ENCODE data around the gene APMAP.
A peak's percentile ranks its signal among the peaks of the same experiment; 100 is the strongest.
"Not testable (repeated sequence)": the region's sequence is repeated elsewhere in the genome, so short reads cannot be mapped to it uniquely, and the experiment has no call there.

APMAP gene

DNA sequence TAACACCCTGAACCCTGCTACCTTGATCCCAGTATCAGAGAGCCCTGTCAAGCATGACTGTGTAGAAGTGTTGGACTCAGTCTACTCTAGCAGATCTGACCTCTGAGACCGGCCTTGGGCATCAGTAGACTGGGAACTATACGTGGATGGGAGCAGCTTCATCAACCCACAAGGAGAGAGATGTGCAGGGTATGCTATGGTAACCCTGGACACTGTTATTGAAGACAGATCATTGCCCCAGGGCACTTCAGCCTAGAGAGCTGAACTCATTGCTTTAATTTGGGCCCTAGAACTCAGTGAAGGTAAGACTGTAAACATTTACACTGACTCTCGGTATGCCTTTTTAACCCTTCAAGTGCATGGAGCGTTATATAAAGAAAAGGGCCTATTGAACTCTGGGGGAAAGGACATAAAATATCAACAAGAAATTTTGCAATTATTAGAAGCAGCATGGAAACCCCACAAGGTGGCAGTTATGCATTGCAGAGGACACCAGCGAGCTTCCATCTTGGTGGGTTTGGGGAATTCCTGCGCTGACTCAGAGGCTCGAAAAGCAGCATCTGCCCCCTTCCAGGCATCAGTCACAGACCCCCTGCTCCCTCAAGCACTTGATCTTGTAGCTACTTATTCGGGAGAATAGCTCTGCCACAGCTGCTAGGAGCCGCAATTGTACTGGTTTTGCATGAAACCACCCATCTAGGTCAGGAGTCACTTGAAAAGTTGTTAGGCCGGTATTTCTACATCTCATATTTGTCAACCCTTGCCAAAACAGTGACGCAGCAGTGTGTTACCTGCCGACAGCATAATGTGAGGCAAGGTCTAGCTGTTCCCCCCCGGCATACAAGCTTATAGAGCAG is 62.5 kb downstream of the APMAP start:
- not testable (repeated sequence) for DNase-seq

DNA sequence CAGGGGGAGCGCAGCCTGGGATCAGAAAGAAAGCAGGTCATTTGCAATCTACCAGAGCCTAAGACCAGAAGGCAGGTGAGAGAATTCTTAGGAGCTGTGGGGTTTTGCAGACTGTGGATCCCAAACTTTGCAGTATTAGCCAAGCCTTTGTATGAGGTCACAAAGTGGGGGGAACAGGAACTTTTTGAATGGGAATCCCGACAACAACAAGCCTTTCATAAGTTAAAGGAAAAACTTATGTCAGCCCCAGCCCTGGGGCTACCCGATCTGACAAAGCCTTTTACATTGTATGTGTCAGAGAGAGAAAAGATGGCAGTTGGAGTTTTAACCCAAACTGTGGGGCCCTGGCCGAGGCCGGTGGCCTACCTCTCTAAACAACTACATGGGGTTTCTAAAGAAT is 63.3 kb downstream of the APMAP start:
- DNase-seq, result not testable (repeated sequence)

DNA sequence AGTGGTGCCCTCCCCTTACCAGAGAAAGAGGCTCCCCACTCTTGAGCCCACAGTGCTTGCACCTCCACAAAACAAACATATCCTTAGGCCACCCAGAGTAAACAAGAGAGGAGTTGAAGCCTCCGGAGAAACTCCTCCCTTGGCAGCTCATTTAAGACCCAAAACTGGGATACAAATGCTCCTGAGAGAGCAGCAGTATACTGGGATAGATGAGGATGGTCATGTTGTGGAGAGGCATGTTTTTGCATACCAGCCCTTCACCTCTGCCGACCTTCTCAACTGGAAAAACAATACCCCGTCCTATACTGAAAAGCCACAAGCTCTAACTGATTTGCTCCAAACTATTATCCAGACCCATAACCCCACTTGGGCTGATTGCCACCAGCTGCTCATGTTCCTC is 71.8 kb downstream of the APMAP start:
- DNase-seq, result not testable (repeated sequence)

DNA sequence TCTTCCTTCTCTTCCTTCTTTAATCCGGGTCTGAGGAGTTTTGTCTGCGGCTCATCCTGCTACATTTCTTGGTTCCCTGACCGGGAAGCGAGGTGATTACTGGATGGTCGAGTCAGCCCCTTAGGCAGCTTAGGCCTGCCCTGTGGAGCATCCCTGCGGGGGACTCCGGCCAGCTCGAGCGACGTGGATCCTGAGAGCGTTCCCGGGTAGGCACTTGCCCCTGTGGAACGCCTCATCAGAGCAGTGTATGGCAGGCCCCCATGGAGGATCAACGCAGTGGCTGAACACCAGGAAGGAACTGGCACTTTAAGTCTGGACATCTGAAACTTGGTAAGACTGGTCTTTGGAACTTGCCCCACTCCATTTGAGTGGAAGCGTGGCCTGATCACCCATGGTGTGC is 72.9 kb downstream of the APMAP start:
- DNase-seq, result not testable (repeated sequence)

DNA sequence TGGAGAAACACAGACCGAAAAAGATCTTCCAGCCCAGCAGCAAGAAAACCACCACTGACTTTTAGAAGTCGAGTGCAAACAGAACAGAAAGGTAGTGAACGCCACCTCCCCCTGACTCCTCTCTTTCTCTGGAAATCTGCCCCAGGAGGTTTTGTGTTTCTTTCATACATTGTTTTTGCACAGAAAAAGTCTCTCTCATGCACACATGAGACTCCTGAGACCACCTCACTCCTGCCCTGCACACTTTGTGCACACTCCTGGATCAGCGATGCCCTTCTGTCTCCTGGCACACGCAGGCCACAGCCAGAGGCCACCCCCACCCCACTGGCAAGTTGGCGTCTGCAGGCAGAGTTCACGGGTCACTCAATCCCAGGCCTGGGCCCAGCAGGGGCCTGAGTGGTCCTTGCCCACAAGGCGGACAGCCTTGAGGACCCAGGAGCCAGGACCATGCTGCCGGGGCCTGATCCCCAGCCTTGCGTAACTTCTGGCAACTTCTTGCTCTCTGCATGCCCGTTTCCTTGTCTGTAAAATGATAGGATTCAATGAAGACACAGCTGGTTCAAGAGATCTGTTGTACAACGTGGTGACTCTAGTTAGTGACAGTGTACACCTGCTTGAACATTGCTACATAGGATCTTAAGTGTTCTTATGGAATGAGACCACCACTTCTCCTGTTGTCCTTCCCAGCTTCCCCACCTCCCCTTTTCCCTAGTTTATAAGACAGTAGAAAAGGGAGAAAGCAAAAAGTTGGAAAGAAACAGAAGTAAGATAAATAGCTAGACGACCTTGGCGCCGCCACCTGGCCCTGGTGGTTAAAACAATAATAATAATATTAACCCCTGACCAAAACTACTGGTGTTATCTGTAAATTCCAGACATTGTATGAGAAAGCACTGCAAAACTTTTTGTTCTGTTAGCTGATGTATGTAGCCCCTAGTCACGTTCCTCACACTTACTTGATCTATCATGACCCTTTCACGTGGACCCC is 73.7 kb downstream of the APMAP start:
- DNase-seq, result no peak

DNA sequence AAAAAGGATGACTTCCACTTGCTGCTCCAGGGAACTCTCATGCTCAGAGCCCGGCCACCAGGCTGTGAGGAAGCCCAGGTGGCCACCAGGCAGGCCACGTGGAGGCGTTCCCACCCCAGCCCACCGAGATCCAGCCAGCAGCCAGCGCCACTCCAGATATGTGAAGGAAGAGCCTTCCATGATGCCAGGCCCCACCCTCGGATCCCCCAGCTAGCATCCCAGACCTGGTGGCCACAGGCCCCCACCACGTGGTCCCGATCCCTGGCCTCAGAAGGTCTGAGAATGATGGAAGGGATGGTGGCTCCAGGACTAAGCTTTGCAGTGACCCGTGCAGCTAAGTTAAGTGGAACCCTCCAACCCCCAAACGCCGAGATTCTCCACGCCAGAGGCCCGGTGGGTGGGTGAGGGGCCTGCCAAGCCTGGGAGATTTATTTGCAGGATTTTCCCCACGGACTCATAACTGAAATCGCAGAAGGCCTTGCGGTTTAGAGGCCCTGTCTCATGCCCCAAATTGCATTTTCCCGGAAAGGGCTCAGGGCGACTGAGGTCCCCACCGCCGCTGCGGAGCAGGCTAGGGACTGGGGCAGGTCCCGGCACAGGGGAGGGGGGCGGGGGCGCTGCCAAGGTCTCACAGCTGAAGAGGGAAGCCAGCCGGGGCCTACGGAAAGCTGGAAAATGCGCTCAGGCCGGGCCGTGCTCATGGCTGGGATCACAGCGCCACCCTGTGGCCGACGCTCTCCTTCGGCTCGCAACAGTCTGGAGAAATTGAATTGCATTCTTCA is 74.6 kb downstream of the APMAP start:
- DNase-seq, result peak; percentile 75

DNA sequence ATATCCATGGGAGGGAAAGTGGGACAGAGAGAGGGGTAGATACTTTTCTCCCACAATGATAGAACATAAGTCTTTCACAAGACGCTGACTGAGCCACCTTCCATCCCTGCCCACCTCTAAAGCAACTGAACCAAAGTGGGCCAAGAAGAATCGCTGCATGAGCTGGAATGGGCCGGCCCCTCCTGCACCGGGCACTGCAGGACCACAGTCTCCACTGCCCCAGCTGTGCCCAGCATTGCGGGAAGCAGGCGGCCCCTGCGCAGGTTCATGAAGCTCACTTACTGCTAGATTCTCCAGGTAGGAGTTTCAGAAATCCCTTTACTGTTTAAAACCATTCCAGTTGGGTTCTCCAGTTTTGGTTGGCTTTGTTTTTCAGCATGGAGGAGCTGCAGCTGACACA is 75.5 kb downstream of the APMAP start:
- no peak for DNase-seq

DNA sequence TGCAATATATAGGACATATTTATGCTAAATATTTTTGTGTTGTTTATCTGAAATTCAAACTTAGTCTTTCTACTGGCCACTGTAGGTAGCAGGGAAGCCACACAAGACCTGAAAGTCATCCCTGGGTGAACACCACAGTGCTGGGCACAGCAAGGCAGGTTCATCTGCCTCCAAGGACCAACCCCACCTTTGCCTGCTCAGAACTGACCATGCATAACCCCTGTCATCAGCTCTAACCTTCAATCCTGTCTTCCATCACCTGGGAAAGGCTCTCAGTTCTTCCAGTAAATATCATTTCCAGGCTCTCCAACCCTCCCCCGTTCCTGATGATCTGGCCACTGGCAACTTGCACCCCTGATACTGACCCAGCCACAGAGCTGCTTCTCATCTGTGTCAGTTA is 76.1 kb downstream of the APMAP start:
- DNase-seq, result no peak

DNA sequence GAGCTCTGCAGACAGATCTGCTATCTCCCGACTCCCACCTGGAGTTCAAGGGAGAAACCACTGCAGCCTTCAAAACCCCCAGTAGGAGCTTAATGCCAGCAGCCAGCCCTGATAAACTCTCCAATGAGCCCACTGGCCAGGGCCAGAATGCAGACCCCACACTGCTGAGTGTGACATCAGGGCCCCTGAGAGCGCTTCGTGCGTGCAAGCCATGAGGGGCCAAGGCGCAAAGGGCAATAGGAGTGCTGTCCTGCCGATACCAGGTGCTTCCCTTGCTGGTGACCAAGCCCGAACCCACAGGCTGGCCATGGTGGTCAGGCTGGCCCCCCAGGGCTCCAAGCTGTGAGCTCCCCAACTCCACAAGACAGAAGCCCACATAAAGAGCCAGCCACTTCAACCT is 76.7 kb downstream of the APMAP start:
- no peak for DNase-seq

DNA sequence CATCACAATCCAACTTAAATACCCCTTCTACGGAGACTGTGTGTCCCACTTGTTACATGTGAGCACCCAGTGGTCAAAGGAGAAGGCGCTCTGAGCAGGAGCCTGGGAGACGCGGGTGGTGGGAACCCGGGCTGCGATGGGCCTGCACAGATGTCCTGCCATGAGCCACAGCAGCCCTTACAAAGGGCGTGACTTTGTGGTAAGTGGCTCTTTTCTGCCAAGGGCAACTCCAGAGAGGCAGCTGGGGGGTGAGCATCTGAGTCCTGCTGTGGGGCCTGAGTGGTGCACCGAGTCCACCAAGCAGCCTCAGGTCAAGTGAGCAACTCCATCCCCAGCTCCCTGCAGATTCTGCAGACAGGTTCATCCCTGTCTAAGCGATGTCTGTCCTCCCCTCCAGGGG is 77.1 kb downstream of the APMAP start:
- no peak for DNase-seq

DNA sequence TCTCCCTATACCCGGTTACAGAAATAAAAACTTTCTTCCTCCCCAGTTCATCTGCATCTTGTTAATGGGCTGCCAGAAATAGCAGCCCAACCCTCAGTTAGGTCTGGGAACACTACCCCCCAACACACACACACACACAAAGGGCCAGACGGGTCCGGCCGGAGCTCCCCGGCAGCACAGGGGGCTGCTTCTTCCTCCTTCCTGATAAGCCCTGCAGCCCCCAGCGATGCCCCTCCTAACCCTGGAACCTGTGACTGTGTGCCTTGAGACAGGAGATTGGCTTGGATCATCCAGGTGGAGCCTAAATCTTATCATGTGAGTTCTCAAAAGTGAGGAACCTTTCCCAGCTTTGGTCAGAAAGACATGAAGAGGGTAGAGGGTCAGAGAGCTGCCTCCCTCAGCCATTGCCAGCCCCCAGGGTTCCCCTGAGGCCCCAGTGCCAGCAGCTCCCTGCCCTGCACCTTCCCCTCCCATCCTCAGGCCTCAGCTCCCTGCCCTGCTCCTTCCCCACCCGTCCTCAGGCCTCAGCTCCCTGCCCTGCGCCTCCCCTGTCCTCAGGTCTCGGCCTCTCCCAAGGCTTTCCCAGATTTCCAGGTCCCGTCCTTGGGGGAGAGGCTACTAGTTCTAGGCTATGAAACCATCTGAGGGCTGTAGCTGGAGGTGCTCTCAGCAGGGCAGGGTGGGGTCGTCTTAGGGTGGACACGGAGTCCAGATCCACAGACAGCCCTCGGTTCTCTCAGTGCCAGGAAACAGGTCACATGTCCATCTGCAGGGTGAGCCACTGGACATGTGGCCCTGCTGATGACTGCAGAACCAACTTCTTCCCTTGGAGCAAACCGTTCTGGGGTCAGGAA is 77.9 kb downstream of the APMAP start:
- DNase-seq, result no peak

DNA sequence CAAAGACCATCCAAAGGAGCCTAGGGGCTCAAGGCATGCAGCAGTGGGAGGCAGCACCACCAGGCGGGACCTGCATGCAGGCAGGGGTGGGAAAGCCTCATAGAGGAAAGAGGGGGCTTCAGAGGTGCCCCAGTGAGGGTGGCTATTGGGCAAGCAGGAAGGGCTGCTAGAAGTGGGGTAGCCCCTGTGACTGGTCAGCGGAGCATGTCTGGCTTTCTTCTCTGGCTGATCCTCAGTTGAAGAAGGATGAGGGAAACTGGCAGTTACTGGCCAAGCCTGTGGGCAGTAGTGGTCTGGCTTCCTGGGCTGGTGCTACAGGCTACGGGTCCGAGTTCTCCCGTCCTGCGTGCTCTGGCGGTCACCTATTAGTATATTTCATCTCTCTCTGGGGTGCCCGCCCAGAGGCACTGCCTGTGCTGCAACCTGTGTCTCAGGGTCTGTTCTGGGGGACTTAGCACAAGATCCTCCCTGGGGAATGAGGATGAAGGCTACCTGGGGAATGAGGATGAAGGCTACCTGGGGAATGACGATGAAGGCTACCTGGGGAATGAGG is 79.4 kb downstream of the APMAP start:
- DNase-seq, result no peak

All from fibroblast of skin of right biceps (primary cell).